H1 (cell line): ENCODE data around the gene GALNTL6. TPM values are rescaled to one million over a fixed set of nuclear protein-coding genes. Genes with fewer than 3 reads are reported as not detected.

ENCODE experiments used
- ASH2L ChIP-seq: fragments of 200-600, 300-600 bp; sonication (generic); IDR thresholded peaks from one replicate; pipeline ENCODE4 v1.7.1; 2017; ENCODE audit warnings: low read length
- CHD1 ChIP-seq: IDR thresholded peaks from 2 replicates; pipeline ENCODE4 v1.6.1; 2012; ENCODE audit warnings: low read depth, low read length, improper control_type of control experiment
- polyA plus RNA-seq, 7 experiments: library from polyadenylated mRNA; depleted of rRNA in 3 of 7; stranded (reverse) in 5 of 7; unstranded in 2 of 7; fragments of >200 nt in 5 of 7; fragments of 200-250 nt in 2 of 7; gene quantifications; 1 replicate in 5 of 7; 2 replicates in 1 of 7; 4 replicates in 1 of 7; pipeline versions ENCODE4 v1.2.1 to v1.2.3, GENCODE V29; 2011 to 2013; ENCODE audit warnings: missing spikeins in 2 of 7, mixed read lengths in 2 of 7
- total RNA-seq: library from RNA; stranded (reverse); fragmentation: NEBNext Ultra II Directional; extraction: Animal tissue kit (Norgen Biotek cat#: 25700); gene quantifications from 2 replicates; pipeline ENCODE4 v1.2.1, GENCODE V29; 2021

Gene GALNTL6
- total and polyA plus RNA-seq, 2 of the 8 experiments (the other 6 are each of a cell fraction or from before 2014, with no cell fraction given), result 0.03 to 0.32 TPM

DNA sequence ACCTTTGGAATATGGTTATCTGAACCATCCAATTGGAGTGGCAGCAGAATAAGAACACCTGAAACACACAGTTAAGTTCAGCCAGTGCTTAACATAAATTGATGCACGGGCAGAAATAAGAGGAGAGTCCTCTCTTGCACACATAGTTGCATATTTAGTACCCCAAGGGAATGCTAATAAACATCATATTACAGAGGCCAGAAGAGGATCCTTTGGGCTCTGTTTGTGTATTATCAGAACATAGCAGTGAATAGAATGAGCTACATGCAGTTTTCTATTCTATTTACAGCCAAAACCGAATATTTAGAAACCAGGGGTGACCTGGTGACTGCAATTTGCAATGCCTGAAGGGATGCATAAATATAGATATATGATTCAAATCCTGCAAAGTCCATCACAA is 1054.6 kb downstream of the GALNTL6 start (continued):
- TF ChIP-seq CHD1 (no peak), ASH2L (no peak)
